ENCODE results near the gene PBX1. TPM values are rescaled to one million over a fixed set of nuclear protein-coding genes. Genes with fewer than 3 reads are reported as not detected.

Gene PBX1
- total RNA-seq, 3 donors from 2014 or later (not counting 1 experiment from before 2014, with no cell fraction given): 0.54 to 3.5 (median 1.4) TPM

DNA sequence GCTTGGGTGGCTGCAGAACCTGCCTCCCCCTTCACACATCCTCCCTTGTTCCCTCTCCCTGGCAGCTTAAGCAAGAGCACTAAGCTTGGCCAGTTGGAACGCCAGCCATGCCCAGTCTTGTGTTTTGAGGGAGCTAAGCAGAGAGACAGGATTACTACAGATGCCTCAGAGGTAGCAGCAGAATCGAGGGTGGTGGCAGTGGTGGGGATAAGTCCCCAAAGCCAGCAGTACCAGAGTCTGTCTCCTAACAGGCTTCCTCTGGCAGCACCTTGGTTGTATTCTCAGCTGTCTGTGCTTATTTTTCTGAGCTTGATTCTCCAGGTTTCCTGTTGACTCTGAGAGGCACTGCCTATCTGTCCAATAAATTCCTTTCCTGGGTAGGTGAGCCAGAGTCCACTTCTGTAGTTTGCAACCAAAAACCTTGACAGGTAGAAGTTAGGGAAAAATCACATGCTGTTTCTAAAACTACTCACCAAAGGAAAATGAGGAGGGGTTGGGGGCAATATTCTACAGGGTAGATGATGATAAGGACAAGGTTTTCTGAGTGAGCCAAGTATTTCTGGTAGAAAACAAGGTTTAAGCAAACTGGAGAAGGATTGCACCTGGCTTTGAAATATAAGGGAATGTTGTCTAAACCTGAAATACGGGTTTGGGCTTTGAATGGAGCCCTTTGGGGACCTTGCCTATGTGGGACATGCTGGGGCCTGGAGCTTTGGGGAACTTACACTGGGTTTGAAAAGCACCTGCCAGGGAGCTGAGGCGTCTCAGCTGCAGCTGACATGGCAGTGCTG lies 100.8 kb downstream of the PBX1 start:
- Mint-ChIP-seq H3K36me3 (no peaks in the 10 kb centered on the region), H3K27me3 (ENCODE audit: low read depth in 2 of 2) (peaks cover 23 to 47% of the 10 kb centered on the region in 2 donors), H3K4me3 (peak overlapping the region; percentile 58), H3K9me3 (no peaks in the 10 kb centered on the region), H3K4me1 (peaks cover 42% of the 10 kb centered on the region in 2 donors), H3K27ac (peak overlapping the region; percentile 60 to 62)
- Histone ChIP-seq H3K27ac (ENCODE audit: low read length) (no peak overlapping the region), H3K36me3 (ENCODE audit: control insufficient read depth, insufficient read depth, low read length) (no peaks in the 10 kb centered on the region), H3K4me1 (ENCODE audit: control insufficient read depth, insufficient read depth, low read length) (peaks cover 25% of the 10 kb centered on the region), H3K27me3 (ENCODE audit: control insufficient read depth, insufficient read depth, low read length) (peaks cover 14% of the 10 kb centered on the region), H3K4me3 (ENCODE audit: low read length) (no peak overlapping the region), H3K9me3 (ENCODE audit: control insufficient read depth, insufficient read depth, low read length) (no peaks in the 10 kb centered on the region)
- DNase-seq (no peak), ATAC-seq (peak in 1 of 3 donors; percentile 27)
- WGBS (ENCODE audit: insufficient coverage): 50% methylated on average over 4 of the region's 4 CpGs
- intact Hi-C loops (cut with micrococcal nuclease): loop anchor here (1.0 to 2.0 kb wide), 3 partner anchors 12 to 115 kb away; no protein-coding TSS in a partner anchor
- TF ChIP-seq, protein P1, sequence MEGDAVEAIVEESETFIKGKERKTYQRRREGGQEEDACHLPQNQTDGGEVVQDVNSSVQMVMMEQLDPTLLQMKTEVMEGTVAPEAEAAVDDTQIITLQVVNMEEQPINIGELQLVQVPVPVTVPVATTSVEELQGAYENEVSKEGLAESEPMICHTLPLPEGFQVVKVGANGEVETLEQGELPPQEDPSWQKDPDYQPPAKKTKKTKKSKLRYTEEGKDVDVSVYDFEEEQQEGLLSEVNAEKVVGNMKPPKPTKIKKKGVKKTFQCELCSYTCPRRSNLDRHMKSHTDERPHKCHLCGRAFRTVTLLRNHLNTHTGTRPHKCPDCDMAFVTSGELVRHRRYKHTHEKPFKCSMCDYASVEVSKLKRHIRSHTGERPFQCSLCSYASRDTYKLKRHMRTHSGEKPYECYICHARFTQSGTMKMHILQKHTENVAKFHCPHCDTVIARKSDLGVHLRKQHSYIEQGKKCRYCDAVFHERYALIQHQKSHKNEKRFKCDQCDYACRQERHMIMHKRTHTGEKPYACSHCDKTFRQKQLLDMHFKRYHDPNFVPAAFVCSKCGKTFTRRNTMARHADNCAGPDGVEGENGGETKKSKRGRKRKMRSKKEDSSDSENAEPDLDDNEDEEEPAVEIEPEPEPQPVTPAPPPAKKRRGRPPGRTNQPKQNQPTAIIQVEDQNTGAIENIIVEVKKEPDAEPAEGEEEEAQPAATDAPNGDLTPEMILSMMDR (IDR thresholded peaks at IDR 0.05): no peak

DNA sequence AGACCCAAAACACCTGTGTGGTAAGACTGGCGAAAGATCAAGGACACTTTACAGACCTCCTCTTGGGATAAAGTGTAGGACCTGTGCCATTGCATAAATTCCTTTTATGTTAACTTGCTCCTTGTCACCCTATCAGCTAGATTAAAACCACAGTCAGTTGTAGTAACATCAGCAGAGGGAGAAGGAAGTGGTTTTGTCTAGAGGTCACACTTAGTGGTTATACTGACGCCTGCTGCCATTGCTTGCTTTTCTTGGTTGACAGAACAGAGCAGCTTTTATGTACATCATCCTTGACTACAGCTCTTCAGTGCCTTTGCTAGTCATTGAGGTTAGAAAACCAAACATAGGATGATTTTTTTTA lies 101.4 kb downstream of the PBX1 start:
- Mint-ChIP-seq H3K36me3 (no peaks in the 10 kb centered on the region), H3K9me3 (no peaks in the 10 kb centered on the region), H3K27me3 (ENCODE audit: low read depth in 2 of 2) (peaks cover 21 to 45% of the 10 kb centered on the region in 2 donors), H3K4me3 (peak overlapping the region; percentile 58), H3K4me1 (peaks cover 42% of the 10 kb centered on the region in 2 donors), H3K27ac (peak overlapping the region; percentile 60 to 62)
- Histone ChIP-seq H3K36me3 (ENCODE audit: control insufficient read depth, insufficient read depth, low read length) (no peaks in the 10 kb centered on the region), H3K4me3 (ENCODE audit: low read length) (no peak overlapping the region), H3K27ac (ENCODE audit: low read length) (no peak overlapping the region), H3K4me1 (ENCODE audit: control insufficient read depth, insufficient read depth, low read length) (peaks cover 25% of the 10 kb centered on the region), H3K27me3 (ENCODE audit: control insufficient read depth, insufficient read depth, low read length) (peaks cover 14% of the 10 kb centered on the region), H3K9me3 (ENCODE audit: control insufficient read depth, insufficient read depth, low read length) (no peaks in the 10 kb centered on the region)
- 0% methylated on average over 2 of the region's 2 CpGs for WGBS (ENCODE audit: insufficient coverage)
- ATAC-seq (peak; percentile 89 to 98 (median 92)), DNase-seq (peak; percentile 25 to 54)
- TF ChIP-seq, protein P1 (IDR thresholded peaks at IDR 0.05): no peak
- intact Hi-C loops (cut with micrococcal nuclease): loop anchor here (1.0 to 2.0 kb wide), 3 partner anchors 12 to 115 kb away; no protein-coding TSS in a partner anchor

DNA sequence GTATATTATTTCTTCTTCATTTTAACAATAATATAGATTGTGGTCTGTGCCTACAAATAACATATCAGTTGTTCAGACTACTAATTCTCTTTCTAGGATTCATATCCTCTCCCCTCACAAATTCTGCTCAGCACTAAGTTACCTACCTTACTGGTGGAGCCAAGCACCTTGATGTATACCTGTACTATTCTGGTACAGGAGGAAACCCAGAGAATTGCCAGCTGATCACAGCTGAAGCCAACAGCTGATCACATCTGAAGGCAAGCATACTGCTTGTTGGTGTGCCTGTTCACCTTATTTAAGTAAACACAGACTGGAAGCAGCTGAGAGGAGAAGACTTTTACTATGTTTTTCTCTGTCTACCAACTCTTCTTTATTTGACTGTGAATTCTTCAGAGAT lies 101.8 kb downstream of the PBX1 start:
- peaks cover 25% of the 10 kb centered on the region for H3K4me1 ChIP-seq (ENCODE audit: control insufficient read depth, insufficient read depth, low read length)
- ATAC-seq: peak; percentile 2 to 39 (median 26)
- peak overlapping the region; percentile 52 to 62 for H3K27ac Mint-ChIP-seq
- H3K27me3 Mint-ChIP-seq (ENCODE audit: low read depth in 2 of 2): peaks cover 20 to 44% of the 10 kb centered on the region in 2 donors
- no peaks in the 10 kb centered on the region for H3K9me3 ChIP-seq (ENCODE audit: control insufficient read depth, insufficient read depth, low read length)
- H3K36me3 ChIP-seq (ENCODE audit: control insufficient read depth, insufficient read depth, low read length): no peaks in the 10 kb centered on the region
- H3K36me3 Mint-ChIP-seq: no peaks in the 10 kb centered on the region
- H3K4me1 Mint-ChIP-seq: peaks cover 42% of the 10 kb centered on the region in 2 donors
- H3K4me3 Mint-ChIP-seq: no peak overlapping the region
- H3K4me3 ChIP-seq (ENCODE audit: low read length): no peak overlapping the region
- no peaks in the 10 kb centered on the region for H3K9me3 Mint-ChIP-seq
- H3K27me3 ChIP-seq (ENCODE audit: control insufficient read depth, insufficient read depth, low read length): peaks cover 14% of the 10 kb centered on the region
- TF ChIP-seq, protein P1 (IDR thresholded peaks at IDR 0.05): no peak
- H3K27ac ChIP-seq (ENCODE audit: low read length): no peak overlapping the region
- intact Hi-C loops (cut with micrococcal nuclease): loop anchor here (1.0 to 2.0 kb wide), 3 partner anchors 12 to 115 kb away; no protein-coding TSS in a partner anchor
- peak in 1 of 2 donors; percentile 6 for DNase-seq
